ENCODE results near the gene C1orf87. TPM values are rescaled to one million over a fixed set of nuclear protein-coding genes. Genes with fewer than 3 reads are reported as not detected.

The C1orf87 gene
- total and polyA plus RNA-seq, 4 donors, result not detected

DNA sequence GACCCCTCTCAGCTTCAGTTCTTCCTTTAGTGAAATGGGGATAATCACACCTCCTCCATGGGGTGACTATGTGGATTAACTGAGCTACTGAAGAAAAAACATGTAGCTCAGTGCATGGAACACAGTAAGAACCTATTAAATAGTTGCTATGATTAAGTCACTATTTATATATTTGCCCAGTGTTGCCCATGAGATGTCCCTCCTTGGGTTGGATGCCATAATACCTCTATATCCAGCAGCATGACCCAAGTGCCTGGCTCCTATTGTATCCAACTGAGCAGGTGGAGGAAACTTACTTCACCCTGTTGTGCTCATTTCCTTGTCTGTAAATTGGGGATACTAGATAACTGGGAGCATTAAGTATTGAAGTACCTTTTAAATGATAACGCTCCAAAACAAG lies 99.9 kb downstream of the C1orf87 start:
- WGBS, result 41% methylated on average over 1 of the region's 1 CpG
- Histone ChIP-seq H3K9me3 (ENCODE audit: control insufficient read depth in 4 of 4, low read length in 3 of 4) (no peaks in the 10 kb centered on the region), H3K9ac (ENCODE audit: low read depth in 1 of 2, low read length in 2 of 2) (no peak overlapping the region), H3K27me3 (ENCODE audit: control insufficient read depth in 4 of 4, insufficient read depth in 4 of 4, low read length in 3 of 4) (peaks cover 0 to 3% (median 0%) of the 10 kb centered on the region in 4 donors), H3K27ac (ENCODE audit: low read depth in 1 of 2, low read length in 2 of 2) (no peak overlapping the region), H3K36me3 (ENCODE audit: control insufficient read depth in 4 of 4, insufficient read depth in 3 of 4, low read depth in 1 of 4, low read length in 3 of 4) (no peaks in the 10 kb centered on the region), H3K4me1 (ENCODE audit: control insufficient read depth in 4 of 4, insufficient read depth in 4 of 4, low read length in 3 of 4) (peaks cover 0 to 6% (median 1%) of the 10 kb centered on the region in 4 donors), H3K4me3 (ENCODE audit: low read depth in 1 of 3, low read length in 3 of 3) (no peak overlapping the region)
- TF ChIP-seq YY1 (IDR thresholded peaks at IDR 0.05), result no peak
- TF ChIP-seq, protein P1, sequence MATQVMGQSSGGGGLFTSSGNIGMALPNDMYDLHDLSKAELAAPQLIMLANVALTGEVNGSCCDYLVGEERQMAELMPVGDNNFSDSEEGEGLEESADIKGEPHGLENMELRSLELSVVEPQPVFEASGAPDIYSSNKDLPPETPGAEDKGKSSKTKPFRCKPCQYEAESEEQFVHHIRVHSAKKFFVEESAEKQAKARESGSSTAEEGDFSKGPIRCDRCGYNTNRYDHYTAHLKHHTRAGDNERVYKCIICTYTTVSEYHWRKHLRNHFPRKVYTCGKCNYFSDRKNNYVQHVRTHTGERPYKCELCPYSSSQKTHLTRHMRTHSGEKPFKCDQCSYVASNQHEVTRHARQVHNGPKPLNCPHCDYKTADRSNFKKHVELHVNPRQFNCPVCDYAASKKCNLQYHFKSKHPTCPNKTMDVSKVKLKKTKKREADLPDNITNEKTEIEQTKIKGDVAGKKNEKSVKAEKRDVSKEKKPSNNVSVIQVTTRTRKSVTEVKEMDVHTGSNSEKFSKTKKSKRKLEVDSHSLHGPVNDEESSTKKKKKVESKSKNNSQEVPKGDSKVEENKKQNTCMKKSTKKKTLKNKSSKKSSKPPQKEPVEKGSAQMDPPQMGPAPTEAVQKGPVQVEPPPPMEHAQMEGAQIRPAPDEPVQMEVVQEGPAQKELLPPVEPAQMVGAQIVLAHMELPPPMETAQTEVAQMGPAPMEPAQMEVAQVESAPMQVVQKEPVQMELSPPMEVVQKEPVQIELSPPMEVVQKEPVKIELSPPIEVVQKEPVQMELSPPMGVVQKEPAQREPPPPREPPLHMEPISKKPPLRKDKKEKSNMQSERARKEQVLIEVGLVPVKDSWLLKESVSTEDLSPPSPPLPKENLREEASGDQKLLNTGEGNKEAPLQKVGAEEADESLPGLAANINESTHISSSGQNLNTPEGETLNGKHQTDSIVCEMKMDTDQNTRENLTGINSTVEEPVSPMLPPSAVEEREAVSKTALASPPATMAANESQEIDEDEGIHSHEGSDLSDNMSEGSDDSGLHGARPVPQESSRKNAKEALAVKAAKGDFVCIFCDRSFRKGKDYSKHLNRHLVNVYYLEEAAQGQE (IDR thresholded peaks at IDR 0.05), result no peak
- TF ChIP-seq EGR1 (IDR thresholded peaks at IDR 0.05; ENCODE audit: low read depth in 2 of 2), result no peak
- TF ChIP-seq, protein P2, sequence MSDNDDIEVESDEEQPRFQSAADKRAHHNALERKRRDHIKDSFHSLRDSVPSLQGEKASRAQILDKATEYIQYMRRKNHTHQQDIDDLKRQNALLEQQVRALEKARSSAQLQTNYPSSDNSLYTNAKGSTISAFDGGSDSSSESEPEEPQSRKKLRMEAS (IDR thresholded peaks at IDR 0.05), result no peak
- TF ChIP-seq, protein P3, sequence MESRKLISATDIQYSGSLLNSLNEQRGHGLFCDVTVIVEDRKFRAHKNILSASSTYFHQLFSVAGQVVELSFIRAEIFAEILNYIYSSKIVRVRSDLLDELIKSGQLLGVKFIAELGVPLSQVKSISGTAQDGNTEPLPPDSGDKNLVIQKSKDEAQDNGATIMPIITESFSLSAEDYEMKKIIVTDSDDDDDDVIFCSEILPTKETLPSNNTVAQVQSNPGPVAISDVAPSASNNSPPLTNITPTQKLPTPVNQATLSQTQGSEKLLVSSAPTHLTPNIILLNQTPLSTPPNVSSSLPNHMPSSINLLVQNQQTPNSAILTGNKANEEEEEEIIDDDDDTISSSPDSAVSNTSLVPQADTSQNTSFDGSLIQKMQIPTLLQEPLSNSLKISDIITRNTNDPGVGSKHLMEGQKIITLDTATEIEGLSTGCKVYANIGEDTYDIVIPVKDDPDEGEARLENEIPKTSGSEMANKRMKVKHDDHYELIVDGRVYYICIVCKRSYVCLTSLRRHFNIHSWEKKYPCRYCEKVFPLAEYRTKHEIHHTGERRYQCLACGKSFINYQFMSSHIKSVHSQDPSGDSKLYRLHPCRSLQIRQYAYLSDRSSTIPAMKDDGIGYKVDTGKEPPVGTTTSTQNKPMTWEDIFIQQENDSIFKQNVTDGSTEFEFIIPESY (IDR thresholded peaks at IDR 0.05), result no peak
- TF ChIP-seq RXRA (IDR thresholded peaks at IDR 0.05), result no peak
- TF ChIP-seq, protein P4, sequence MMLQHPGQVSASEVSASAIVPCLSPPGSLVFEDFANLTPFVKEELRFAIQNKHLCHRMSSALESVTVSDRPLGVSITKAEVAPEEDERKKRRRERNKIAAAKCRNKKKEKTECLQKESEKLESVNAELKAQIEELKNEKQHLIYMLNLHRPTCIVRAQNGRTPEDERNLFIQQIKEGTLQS (IDR thresholded peaks at IDR 0.05), result no peak
- TF ChIP-seq, protein P5, sequence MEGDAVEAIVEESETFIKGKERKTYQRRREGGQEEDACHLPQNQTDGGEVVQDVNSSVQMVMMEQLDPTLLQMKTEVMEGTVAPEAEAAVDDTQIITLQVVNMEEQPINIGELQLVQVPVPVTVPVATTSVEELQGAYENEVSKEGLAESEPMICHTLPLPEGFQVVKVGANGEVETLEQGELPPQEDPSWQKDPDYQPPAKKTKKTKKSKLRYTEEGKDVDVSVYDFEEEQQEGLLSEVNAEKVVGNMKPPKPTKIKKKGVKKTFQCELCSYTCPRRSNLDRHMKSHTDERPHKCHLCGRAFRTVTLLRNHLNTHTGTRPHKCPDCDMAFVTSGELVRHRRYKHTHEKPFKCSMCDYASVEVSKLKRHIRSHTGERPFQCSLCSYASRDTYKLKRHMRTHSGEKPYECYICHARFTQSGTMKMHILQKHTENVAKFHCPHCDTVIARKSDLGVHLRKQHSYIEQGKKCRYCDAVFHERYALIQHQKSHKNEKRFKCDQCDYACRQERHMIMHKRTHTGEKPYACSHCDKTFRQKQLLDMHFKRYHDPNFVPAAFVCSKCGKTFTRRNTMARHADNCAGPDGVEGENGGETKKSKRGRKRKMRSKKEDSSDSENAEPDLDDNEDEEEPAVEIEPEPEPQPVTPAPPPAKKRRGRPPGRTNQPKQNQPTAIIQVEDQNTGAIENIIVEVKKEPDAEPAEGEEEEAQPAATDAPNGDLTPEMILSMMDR (IDR thresholded peaks at IDR 0.05; ENCODE audit: low read depth, low read length, missing input control), result no peak
- no peak for TF ChIP-seq SP1 (IDR thresholded peaks at IDR 0.05)
- TF ChIP-seq JUND (IDR thresholded peaks at IDR 0.05), result no peak
- TF ChIP-seq GABPA (IDR thresholded peaks at IDR 0.05 in 1 of 2, conservative IDR thresholded peaks at IDR 0.05 in 1 of 2), result no peak
- no peak for TF ChIP-seq RAD21 (IDR thresholded peaks at IDR 0.05)
- TF ChIP-seq NR2F2 (IDR thresholded peaks at IDR 0.05), result no peak
- TF ChIP-seq HNF4A (conservative IDR thresholded peaks at IDR 0.05), result no peak
- TF ChIP-seq FOXA2 (IDR thresholded peaks at IDR 0.05), result no peak
- no peak for TF ChIP-seq HNF4G (IDR thresholded peaks at IDR 0.05)
- TF ChIP-seq FOXA1 (IDR thresholded peaks at IDR 0.05), result no peak
- no peak for DNase-seq (ENCODE audit: low spot score)
